HCT116 (cell line): ENCODE data around the gene SIX6.

Experiments used
- ATF3 ChIP-seq: IDR thresholded peaks from 2 replicates; pipeline ENCODE4 v1.6.1; 2012
- CEBPB ChIP-seq: IDR thresholded peaks from 2 replicates; pipeline ENCODE4 v1.6.1; 2012; ENCODE audit warnings: low read depth
- CTCF ChIP-seq, 3 experiments: fragments of 200-600 bp in 1 of 3; sonication (generic) in 1 of 3; IDR thresholded peaks in 2 of 3; conservative IDR thresholded peaks in 1 of 3; 2 replicates each; pipeline ENCODE4 v1.5.1; 2012 to 2017; ENCODE audit warnings: low read depth in 2 of 3, low read length in 2 of 3, antibody characterized with exemption in 1 of 3, borderline replicate concordance in 1 of 3, control low read depth in 1 of 3, mild to moderate bottlenecking in 1 of 3, mixed read lengths in 1 of 3, mixed run types in 1 of 3, moderate library complexity in 1 of 3; ENCODE audit not compliant: insufficient read depth in 1 of 3
- EZH2 ChIP-seq: fragments of 200-600 bp; sonication (generic); IDR thresholded peaks from 2 replicates; pipeline ENCODE4 v1.6.1; 2017; ENCODE audit warnings: antibody characterized with exemption, mixed run types
- JUND ChIP-seq: IDR thresholded peaks from 2 replicates; pipeline ENCODE4 v1.6.1; 2012
- POLR2A ChIP-seq: IDR thresholded peaks from 2 replicates; pipeline ENCODE4 v1.7.0; 2011; ENCODE audit warnings: borderline replicate concordance; ENCODE audit not compliant: insufficient read depth, insufficient read length; ENCODE audit errors: extremely low read depth
- POLR2AphosphoS5 ChIP-seq: IDR thresholded peaks from 2 replicates; pipeline ENCODE4 v1.6.1; 2011; ENCODE audit warnings: mild to moderate bottlenecking, low read depth, low read length, moderate library complexity
- RAD21 ChIP-seq: IDR thresholded peaks from 2 replicates; pipeline ENCODE4 v1.6.1; 2012; ENCODE audit warnings: low read depth, mild to moderate bottlenecking
- SRF ChIP-seq: IDR thresholded peaks from 2 replicates; pipeline ENCODE4 v1.6.1; 2012; ENCODE audit warnings: low read depth
- TCF7L2 ChIP-seq: IDR thresholded peaks from 2 replicates; pipeline ENCODE4 v1.7.0; 2011; ENCODE audit warnings: borderline replicate concordance, inconsistent platforms; ENCODE audit not compliant: insufficient read depth, insufficient read length; ENCODE audit errors: extremely low read depth
- ZBTB33 ChIP-seq: IDR thresholded peaks from 2 replicates; pipeline ENCODE4 v1.6.1; 2011; ENCODE audit warnings: mild to moderate bottlenecking, low read length, moderate library complexity; ENCODE audit not compliant: insufficient replicate concordance; ENCODE audit errors: extremely low read depth
- ZNF274 ChIP-seq: fragments of 200-500 bp; sonication (Bioruptor generic); IDR thresholded peaks from 2 replicates; pipeline ENCODE4 v1.6.1; 2014; ENCODE audit warnings: mild to moderate bottlenecking, low read depth, low read length, inconsistent platforms

- no peak for TF ChIP-seq POLR2AphosphoS5
- no peak for TF ChIP-seq CTCF (IDR thresholded peaks at IDR 0.05 in 2 of 3, conservative IDR thresholded peaks at IDR 0.05 in 1 of 3; ENCODE audit: borderline replicate concordance in 1 of 3, insufficient read depth in 1 of 3, low read depth in 2 of 3, low read length in 2 of 3)
- no peak for TF ChIP-seq EZH2
- TF ChIP-seq POLR2A = no peak
- no peak for TF ChIP-seq RAD21
- TF ChIP-seq ZBTB33 = no peak
- no peak for TF ChIP-seq CEBPB
- no peak for TF ChIP-seq SRF
- TF ChIP-seq ATF3 = no peak
- TF ChIP-seq TCF7L2 = no peak
- no peak for TF ChIP-seq ZNF274
- TF ChIP-seq JUND = no peak
Measured at GRCh38 chr14:60506010-60506409, 2.9 kb upstream of the SIX6 start.
